ENCODE measurements around the gene PTGFRN. TPM values are rescaled to one million over a fixed set of nuclear protein-coding genes. Genes with fewer than 3 reads are reported as not detected.

The PTGFRN gene
- total RNA-seq, 2 experiments from 2014 or later, result not detected

- no peaks in the 10 kb centered on the region for H3K36me3 ChIP-seq (ENCODE audit: insufficient read depth, low read length)
- POLR2A ChIA-PET, result interaction anchor here (1.1 kb wide), 1 partner anchor 13 kb away, joined by 3 read pairs; no protein-coding TSS in a partner anchor
- H2AFZ ChIP-seq (ENCODE audit: low read length), result no peak overlapping the region
- no peak overlapping the region for H3K4me3 ChIP-seq (ENCODE audit: low read depth, low read length, poor library complexity, severe bottlenecking)
- no peak overlapping the region for H3K4me2 ChIP-seq (ENCODE audit: low read length)
- TF ChIP-seq EZH2phosphoT487 (IDR thresholded peaks at IDR 0.05; ENCODE audit: borderline replicate concordance, low read depth, low read length), result no peak
- no peaks in the 10 kb centered on the region for H3K79me2 ChIP-seq (ENCODE audit: insufficient read depth, low read depth, low read length)
- no peaks in the 10 kb centered on the region for H3K9me3 ChIP-seq (ENCODE audit: low read length)
- no peaks in the 10 kb centered on the region for H3K9me2 ChIP-seq (ENCODE audit: insufficient read depth, low read length)
- DNase-seq (ENCODE audit: low spot score), result no peak
- intact Hi-C loops (cut with micrococcal nuclease; ENCODE audit: unreplicated experiment), result no loop called here
- no TSS peak for BruUV-seq (replicated peaks)
- H3K27ac ChIP-seq (ENCODE audit: low read depth, low read length, poor library complexity, severe bottlenecking), result no peak overlapping the region
- CTCF ChIA-PET (ENCODE audit: unreplicated experiment), result no interaction called here
- H4K20me1 ChIP-seq (ENCODE audit: insufficient read depth, low read length), result no peaks in the 10 kb centered on the region
- no peaks in the 10 kb centered on the region for H3K4me1 ChIP-seq (ENCODE audit: insufficient read depth, low read length, poor library complexity, severe bottlenecking)
These were observed 89.9 kb downstream of the PTGFRN start for GRCh38 chr1:116999596-116999995.

GRCh38 chr1:117000142-117000541 lies 90.4 kb downstream of the PTGFRN start:
- Histone ChIP-seq H3K36me3 (ENCODE audit: insufficient read depth, low read length) (no peaks in the 10 kb centered on the region), H3K79me2 (ENCODE audit: insufficient read depth, low read depth, low read length) (no peaks in the 10 kb centered on the region), H3K9me2 (ENCODE audit: insufficient read depth, low read length) (no peaks in the 10 kb centered on the region), H3K9me3 (ENCODE audit: low read length) (no peaks in the 10 kb centered on the region), H3K27ac (ENCODE audit: low read depth, low read length, poor library complexity, severe bottlenecking) (no peak overlapping the region), H3K4me2 (ENCODE audit: low read length) (no peak overlapping the region), H4K20me1 (ENCODE audit: insufficient read depth, low read length) (no peaks in the 10 kb centered on the region), H2AFZ (ENCODE audit: low read length) (no peak overlapping the region), H3K4me1 (ENCODE audit: insufficient read depth, low read length, poor library complexity, severe bottlenecking) (no peaks in the 10 kb centered on the region), H3K4me3 (ENCODE audit: low read depth, low read length, poor library complexity, severe bottlenecking) (no peak overlapping the region)
- no peak for DNase-seq (ENCODE audit: low spot score)
- no peak for TF ChIP-seq EZH2phosphoT487 (IDR thresholded peaks at IDR 0.05; ENCODE audit: borderline replicate concordance, low read depth, low read length)
- TF ChIP-seq CTCF (conservative IDR thresholded peaks at IDR 0.05; ENCODE audit: low read length), result no peak
- ChIA-PET CTCF (ENCODE audit: unreplicated experiment) (no interaction called here), POLR2A (interaction anchor here (1.1 kb wide), 1 partner anchor 13 kb away, joined by 3 read pairs; no protein-coding TSS in a partner anchor)
- no TSS peak for BruUV-seq (replicated peaks)
- intact Hi-C loops (cut with micrococcal nuclease; ENCODE audit: unreplicated experiment), result no loop called here

GRCh38 chr1:117001254-117001927 lies 91.7 kb downstream of the PTGFRN start, which contains the start of gene CD101:
Gene CD101, plus strand, starts transcription at chr1:117001760. Its CDS starts 58 bp downstream, at chr1:117001818.
- TF ChIP-seq CTCF (conservative IDR thresholded peaks at IDR 0.05; ENCODE audit: low read length) (no peak), EZH2phosphoT487 (IDR thresholded peaks at IDR 0.05; ENCODE audit: borderline replicate concordance, low read depth, low read length) (no peak)
- DNase-seq (ENCODE audit: low spot score), result no peak
- intact Hi-C loops (cut with micrococcal nuclease; ENCODE audit: unreplicated experiment), result no loop called here
- H3K4me3 ChIP-seq (ENCODE audit: low read depth, low read length, poor library complexity, severe bottlenecking), result no peak within 1 kb of the TSS
- no peaks in the 10 kb centered on the region for H3K9me2 ChIP-seq (ENCODE audit: insufficient read depth, low read length)
- H4K20me1 ChIP-seq (ENCODE audit: insufficient read depth, low read length), result no peaks in the 10 kb centered on the region
- no peak within 1 kb of the TSS for H2AFZ ChIP-seq (ENCODE audit: low read length)
- H3K9me3 ChIP-seq (ENCODE audit: low read length), result no peaks in the 10 kb centered on the region
- H3K4me2 ChIP-seq (ENCODE audit: low read length), result no peak within 1 kb of the TSS
- no TSS peak for BruUV-seq (replicated peaks)
- H3K4me1 ChIP-seq (ENCODE audit: insufficient read depth, low read length, poor library complexity, severe bottlenecking), result no peaks in the 10 kb centered on the region
- H3K79me2 ChIP-seq (ENCODE audit: insufficient read depth, low read depth, low read length), result no peaks in the 10 kb centered on the region
- no peak within 1 kb of the TSS for H3K27ac ChIP-seq (ENCODE audit: low read depth, low read length, poor library complexity, severe bottlenecking)
- ChIA-PET CTCF (ENCODE audit: unreplicated experiment) (no interaction called here), POLR2A (no interaction called here)
- H3K36me3 ChIP-seq (ENCODE audit: insufficient read depth, low read length), result no peaks in the 10 kb centered on the region
